HepG2 (cell line): ENCODE results near the gene MFSD11. TPM values are rescaled to one million over a fixed set of nuclear protein-coding genes. Genes with fewer than 3 reads are reported as not detected.
A peak's percentile ranks its signal among the peaks of the same experiment; 100 is the strongest.

ENCODE experiments used
- EED ChIP-seq: sonication (generic); formaldehyde crosslinking; IDR thresholded peaks from 2 replicates; pipeline ENCODE4 v1.5.0; 2020; ENCODE audit warnings: mild to moderate bottlenecking, missing genetic modification reagents
- FOXK1 ChIP-seq: sonication (generic); formaldehyde crosslinking; IDR thresholded peaks from 2 replicates; pipeline ENCODE4 v1.4.0; 2020; ENCODE audit warnings: low read depth, missing genetic modification reagents, borderline replicate concordance
- MEIS2 ChIP-seq: sonication (generic); formaldehyde crosslinking; IDR thresholded peaks from 2 replicates; pipeline ENCODE4 v1.9.0; 2021; ENCODE audit warnings: mild to moderate bottlenecking, missing genetic modification reagents
- MTA1 ChIP-seq: sonication (generic); formaldehyde crosslinking; IDR thresholded peaks from 2 replicates; pipeline ENCODE4 v1.4.0; 2020; ENCODE audit warnings: missing genetic modification reagents, mild to moderate bottlenecking, borderline replicate concordance
- MXD4 ChIP-seq: IDR thresholded peaks from 2 replicates; pipeline ENCODE4 v1.6.1; 2016; ENCODE audit warnings: mild to moderate bottlenecking, missing biosample characterization, missing genetic modification reagents
- NCOA2 ChIP-seq: sonication (generic); formaldehyde crosslinking; IDR thresholded peaks from 2 replicates; pipeline ENCODE4 v1.8.0; 2022; ENCODE audit warnings: inconsistent platforms
- NCOR1 ChIP-seq: fragments of 200-600 bp; sonication (generic); IDR thresholded peaks from 2 replicates; pipeline ENCODE4 v1.7.0; 2017; ENCODE audit warnings: antibody characterized with exemption, low read length, borderline replicate concordance
- PAX8 ChIP-seq: sonication (generic); formaldehyde crosslinking; IDR thresholded peaks from 2 replicates; pipeline ENCODE4 v1.8.0; 2022; ENCODE audit warnings: mild to moderate bottlenecking, missing genetic modification reagents, borderline replicate concordance
- RBM39 ChIP-seq: fragments of 200-400 bp; formaldehyde crosslinking; IDR thresholded peaks from one replicate; pipeline ENCODE4 v1.6.1; 2018; ENCODE audit warnings: antibody characterized with exemption, mild to moderate bottlenecking, low read depth, low read length; ENCODE audit not compliant: poor library complexity, severe bottlenecking
- RXRA ChIP-seq: sonication (generic); formaldehyde crosslinking; IDR thresholded peaks from 2 replicates; pipeline ENCODE4 v1.5.1; 2020; ENCODE audit warnings: missing genetic modification reagents
- RXRB ChIP-seq: IDR thresholded peaks from 2 replicates; pipeline ENCODE4 v1.6.1; 2016; ENCODE audit warnings: borderline replicate concordance, missing genetic modification reagents, missing compliant biosample characterization
- TBX2 ChIP-seq: sonication (generic); formaldehyde crosslinking; IDR thresholded peaks from 2 replicates; pipeline ENCODE4 v1.5.0; 2020; ENCODE audit warnings: missing genetic modification reagents, mild to moderate bottlenecking, borderline replicate concordance
- ZBTB38 ChIP-seq: sonication (generic); formaldehyde crosslinking; IDR thresholded peaks from 2 replicates; pipeline ENCODE4 v1.5.1; 2020; ENCODE audit warnings: mild to moderate bottlenecking, missing genetic modification reagents
- ZBTB7A ChIP-seq: sonication (generic); formaldehyde crosslinking; IDR thresholded peaks from 2 replicates; pipeline ENCODE4 v1.8.0; 2022; ENCODE audit warnings: mild to moderate bottlenecking, missing genetic modification reagents
- ZNF263 ChIP-seq: sonication (generic); formaldehyde crosslinking; IDR thresholded peaks from 2 replicates; pipeline ENCODE4 v1.4.0; 2020; ENCODE audit warnings: missing genetic modification reagents
- ZNF274 ChIP-seq: sonication (generic); formaldehyde crosslinking; IDR thresholded peaks from 2 replicates; pipeline ENCODE4 v1.5.1; 2020; ENCODE audit warnings: mild to moderate bottlenecking, missing genetic modification reagents
- ZNF556 ChIP-seq: sonication (generic); formaldehyde crosslinking; IDR thresholded peaks from 2 replicates; pipeline ENCODE4 v1.4.0; 2020; ENCODE audit warnings: mild to moderate bottlenecking, missing genetic modification reagents, borderline replicate concordance
- ZNF83 ChIP-seq: sonication (generic); formaldehyde crosslinking; IDR thresholded peaks from 2 replicates; pipeline ENCODE4 v1.4.0; 2020; ENCODE audit warnings: missing genetic modification reagents, mild to moderate bottlenecking, borderline replicate concordance
- polyA plus RNA-seq, 8 experiments: library from polyadenylated mRNA; depleted of rRNA in 3 of 8; stranded (reverse) in 7 of 8; unstranded in 1 of 8; fragments of >200 nt; fragmentation: Illumina TruSeq in 4 of 8; extraction: Trizol in 4 of 8; gene quantifications; 2 replicates each; pipeline versions ENCODE4 v1.2.1 to v1.2.3, GENCODE V29; 2011 to 2016; ENCODE audit warnings: low read depth in 4 of 8, missing spikeins in 1 of 8, mixed read lengths in 1 of 8; ENCODE audit not compliant: insufficient read depth in 1 of 8
- total RNA-seq, 5 experiments: library from RNA; depleted of rRNA; stranded (reverse); fragments of >200 nt; fragmentation: Illumina TruSeq; extraction: Trizol; gene quantifications; 2 replicates each; pipeline ENCODE4 v1.2.3, GENCODE V29; 2016; ENCODE audit warnings: low read depth in 1 of 5
- TF ChIP-seq, protein P1 (sequence below): IDR thresholded peaks from 2 replicates; pipeline ENCODE4 v1.6.1; 2016; ENCODE audit warnings: low read depth, borderline replicate concordance
- TF ChIP-seq, protein P2 (sequence below): IDR thresholded peaks from 2 replicates; pipeline ENCODE4 v1.6.1; 2012; ENCODE audit warnings: inconsistent platforms
- TF ChIP-seq, protein P3 (sequence below): sonication (generic); formaldehyde crosslinking; IDR thresholded peaks from 2 replicates; pipeline ENCODE4 v1.8.0; 2023; ENCODE audit warnings: mild to moderate bottlenecking, missing genetic modification reagents
- TF ChIP-seq, protein P4 (sequence below): sonication (generic); formaldehyde crosslinking; IDR thresholded peaks from 2 replicates; pipeline ENCODE4 v1.4.0; 2020; ENCODE audit warnings: missing genetic modification reagents
- TF ChIP-seq, protein P5 (sequence below): sonication (generic); formaldehyde crosslinking; IDR thresholded peaks from 2 replicates; pipeline ENCODE4 v1.5.1; 2020; ENCODE audit warnings: mild to moderate bottlenecking, missing genetic modification reagents, moderate library complexity

The MFSD11 gene
- total and polyA plus RNA-seq, 2 of the 13 experiments (the other 11 are each of a cell fraction or from before 2014, with no cell fraction given): 26.1 to 36.3 TPM

DNA sequence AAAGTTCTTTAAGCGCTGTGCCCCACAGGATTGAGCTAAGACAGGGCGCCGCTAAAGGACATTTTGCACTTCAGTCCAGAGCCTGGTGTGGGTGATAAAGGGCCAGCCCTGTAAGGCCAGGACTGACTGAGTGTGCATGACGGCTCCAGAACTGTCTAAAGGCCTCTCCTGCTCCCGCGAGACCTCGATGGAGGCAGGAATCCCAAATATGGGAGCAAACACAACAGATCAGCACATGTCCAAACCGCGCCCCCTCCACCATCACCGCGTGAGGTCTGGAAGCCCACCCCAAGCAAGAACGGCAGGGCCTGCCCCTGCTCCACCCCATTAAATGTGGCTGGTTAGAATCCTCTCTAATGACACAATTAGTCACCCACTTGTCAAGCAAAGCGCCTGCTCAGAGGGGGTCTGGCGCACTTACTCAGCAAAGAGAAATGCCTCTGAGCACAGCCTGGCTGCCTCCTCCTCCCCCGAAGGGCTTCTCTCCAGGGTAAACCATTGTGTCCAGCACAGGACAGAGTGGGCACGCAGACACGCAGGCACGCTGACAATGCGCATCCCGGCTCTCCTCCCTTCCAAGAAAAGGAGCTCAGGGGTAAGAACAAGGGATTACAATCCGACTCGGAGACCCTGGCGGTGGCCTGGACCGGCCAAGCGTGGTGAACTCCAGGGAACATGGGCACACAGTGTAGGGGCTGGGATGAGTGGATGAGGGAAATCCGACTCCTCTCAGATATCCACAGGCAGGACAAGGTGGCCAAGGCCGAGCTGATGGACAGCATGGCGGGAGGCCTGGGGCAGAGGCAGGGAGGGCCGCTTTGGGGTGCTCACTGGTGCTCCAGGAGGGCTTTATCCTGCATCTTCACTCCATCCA lies 28.6 kb upstream of the MFSD11 start (continued):
- TF ChIP-seq, protein P1, sequence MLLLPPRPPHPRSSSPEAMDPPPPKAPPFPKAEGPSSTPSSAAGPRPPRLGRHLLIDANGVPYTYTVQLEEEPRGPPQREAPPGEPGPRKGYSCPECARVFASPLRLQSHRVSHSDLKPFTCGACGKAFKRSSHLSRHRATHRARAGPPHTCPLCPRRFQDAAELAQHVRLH (CRISPR knock-in tag): 0 out of 2 replicates have a peak, but pooled peaks have one; percentile 24
- peak; percentile 8; the same call in 1 of the 2 replicates for TF ChIP-seq RXRB (CRISPR knock-in tag)
- 0 out of 2 replicates have a peak, but pooled peaks have one; percentile 16 for TF ChIP-seq ZBTB7A
- no peak for TF ChIP-seq NCOR1
- TF ChIP-seq, protein P2, sequence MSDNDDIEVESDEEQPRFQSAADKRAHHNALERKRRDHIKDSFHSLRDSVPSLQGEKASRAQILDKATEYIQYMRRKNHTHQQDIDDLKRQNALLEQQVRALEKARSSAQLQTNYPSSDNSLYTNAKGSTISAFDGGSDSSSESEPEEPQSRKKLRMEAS: peak; percentile 62
- 0 out of 2 replicates have a peak, but pooled peaks have one; percentile 24 for TF ChIP-seq MTA1 (CRISPR knock-in tag)
- 0 out of 2 replicates have a peak, but pooled peaks have one; percentile 6 for TF ChIP-seq NCOA2 (CRISPR knock-in tag)
- TF ChIP-seq PAX8 (CRISPR knock-in tag): 0 out of 2 replicates have a peak, but pooled peaks have one; percentile 74
- peak; percentile 44; the same call in 1 of the 2 replicates for TF ChIP-seq MEIS2 (CRISPR knock-in tag)
- TF ChIP-seq, protein P3, sequence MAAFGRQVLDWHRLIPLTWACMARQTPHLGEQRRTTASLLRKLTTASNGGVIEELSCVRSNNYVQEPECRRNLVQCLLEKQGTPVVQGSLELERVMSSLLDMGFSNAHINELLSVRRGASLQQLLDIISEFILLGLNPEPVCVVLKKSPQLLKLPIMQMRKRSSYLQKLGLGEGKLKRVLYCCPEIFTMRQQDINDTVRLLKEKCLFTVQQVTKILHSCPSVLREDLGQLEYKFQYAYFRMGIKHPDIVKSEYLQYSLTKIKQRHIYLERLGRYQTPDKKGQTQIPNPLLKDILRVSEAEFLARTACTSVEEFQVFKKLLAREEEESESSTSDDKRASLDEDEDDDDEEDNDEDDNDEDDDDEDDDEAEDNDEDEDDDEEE: 0 out of 2 replicates have a peak, but pooled peaks have one; percentile 24
- peak; percentile 61 for TF ChIP-seq RBM39
- 0 out of 2 replicates have a peak, but pooled peaks have one; percentile 17 for TF ChIP-seq FOXK1 (CRISPR knock-in tag)
- TF ChIP-seq ZNF556 (CRISPR knock-in tag): 0 out of 2 replicates have a peak, but pooled peaks have one; percentile 27
- TF ChIP-seq MXD4 (CRISPR knock-in tag): peak; percentile 24; the same call in 1 of the 2 replicates
- 0 out of 2 replicates have a peak, but pooled peaks have one; percentile 24 for TF ChIP-seq EED
- TF ChIP-seq ZNF263 (CRISPR knock-in tag): peak; percentile 63
- TF ChIP-seq ZBTB38 (CRISPR knock-in tag): peak; percentile 77
- TF ChIP-seq ZNF274 (CRISPR knock-in tag): peak; percentile 1; the same call in 1 of the 2 replicates
- TF ChIP-seq ZNF83: 0 out of 2 replicates have a peak, but pooled peaks have one; percentile 54
- TF ChIP-seq, protein P4, sequence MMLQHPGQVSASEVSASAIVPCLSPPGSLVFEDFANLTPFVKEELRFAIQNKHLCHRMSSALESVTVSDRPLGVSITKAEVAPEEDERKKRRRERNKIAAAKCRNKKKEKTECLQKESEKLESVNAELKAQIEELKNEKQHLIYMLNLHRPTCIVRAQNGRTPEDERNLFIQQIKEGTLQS: no peak
- TF ChIP-seq TBX2 (CRISPR knock-in tag): peak; percentile 13; the same call in 1 of the 2 replicates
- peak; percentile 36 for TF ChIP-seq RXRA (CRISPR knock-in tag)
- TF ChIP-seq, protein P5, sequence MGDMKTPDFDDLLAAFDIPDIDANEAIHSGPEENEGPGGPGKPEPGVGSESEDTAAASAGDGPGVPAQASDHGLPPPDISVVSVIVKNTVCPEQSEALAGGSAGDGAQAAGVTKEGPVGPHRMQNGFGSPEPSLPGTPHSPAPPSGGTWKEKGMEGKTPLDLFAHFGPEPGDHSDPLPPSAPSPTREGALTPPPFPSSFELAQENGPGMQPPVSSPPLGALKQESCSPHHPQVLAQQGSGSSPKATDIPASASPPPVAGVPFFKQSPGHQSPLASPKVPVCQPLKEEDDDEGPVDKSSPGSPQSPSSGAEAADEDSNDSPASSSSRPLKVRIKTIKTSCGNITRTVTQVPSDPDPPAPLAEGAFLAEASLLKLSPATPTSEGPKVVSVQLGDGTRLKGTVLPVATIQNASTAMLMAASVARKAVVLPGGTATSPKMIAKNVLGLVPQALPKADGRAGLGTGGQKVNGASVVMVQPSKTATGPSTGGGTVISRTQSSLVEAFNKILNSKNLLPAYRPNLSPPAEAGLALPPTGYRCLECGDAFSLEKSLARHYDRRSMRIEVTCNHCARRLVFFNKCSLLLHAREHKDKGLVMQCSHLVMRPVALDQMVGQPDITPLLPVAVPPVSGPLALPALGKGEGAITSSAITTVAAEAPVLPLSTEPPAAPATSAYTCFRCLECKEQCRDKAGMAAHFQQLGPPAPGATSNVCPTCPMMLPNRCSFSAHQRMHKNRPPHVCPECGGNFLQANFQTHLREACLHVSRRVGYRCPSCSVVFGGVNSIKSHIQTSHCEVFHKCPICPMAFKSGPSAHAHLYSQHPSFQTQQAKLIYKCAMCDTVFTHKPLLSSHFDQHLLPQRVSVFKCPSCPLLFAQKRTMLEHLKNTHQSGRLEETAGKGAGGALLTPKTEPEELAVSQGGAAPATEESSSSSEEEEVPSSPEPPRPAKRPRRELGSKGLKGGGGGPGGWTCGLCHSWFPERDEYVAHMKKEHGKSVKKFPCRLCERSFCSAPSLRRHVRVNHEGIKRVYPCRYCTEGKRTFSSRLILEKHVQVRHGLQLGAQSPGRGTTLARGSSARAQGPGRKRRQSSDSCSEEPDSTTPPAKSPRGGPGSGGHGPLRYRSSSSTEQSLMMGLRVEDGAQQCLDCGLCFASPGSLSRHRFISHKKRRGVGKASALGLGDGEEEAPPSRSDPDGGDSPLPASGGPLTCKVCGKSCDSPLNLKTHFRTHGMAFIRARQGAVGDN (CRISPR knock-in tag): peak; percentile 74
